HG02763 (cell line): ENCODE measurements around the gene VSIG8.

Source experiments
- ATAC-seq: cut with Tn5 transposase; IDR thresholded peaks from one replicate; pipeline ENCODE4 v1.9.1; 2021; ENCODE audit warnings: mild to moderate bottlenecking, moderate library complexity; ENCODE audit not compliant: unreplicated experiment

VSIG8 gene

DNA sequence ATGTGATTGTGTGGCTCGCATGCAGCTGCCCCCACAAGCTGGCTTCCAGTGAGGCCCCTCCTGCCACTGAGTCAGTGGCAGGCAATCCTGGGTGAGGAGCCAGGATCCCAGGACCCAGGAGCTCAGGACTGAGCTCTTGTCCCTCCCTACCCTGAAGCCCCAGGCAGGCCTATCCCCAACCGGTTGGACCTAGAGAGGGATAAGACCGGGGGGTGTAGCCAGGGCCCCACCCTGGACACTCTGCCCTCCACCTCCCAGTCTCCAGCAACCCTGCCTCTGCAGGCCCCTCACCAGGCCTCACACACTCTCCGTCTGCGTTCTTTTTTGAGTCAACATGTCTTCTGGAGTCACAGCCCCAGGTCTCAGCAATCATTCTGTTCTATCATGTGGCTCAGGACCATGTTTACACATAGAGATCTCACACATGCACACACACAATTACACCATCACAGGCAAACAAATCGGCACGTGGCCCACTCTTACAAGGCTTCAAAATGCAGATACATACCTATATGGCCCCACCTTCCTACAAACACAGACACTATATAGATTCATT is 2.6 kb downstream of the VSIG8 start:
- ATAC-seq = no peak

DNA sequence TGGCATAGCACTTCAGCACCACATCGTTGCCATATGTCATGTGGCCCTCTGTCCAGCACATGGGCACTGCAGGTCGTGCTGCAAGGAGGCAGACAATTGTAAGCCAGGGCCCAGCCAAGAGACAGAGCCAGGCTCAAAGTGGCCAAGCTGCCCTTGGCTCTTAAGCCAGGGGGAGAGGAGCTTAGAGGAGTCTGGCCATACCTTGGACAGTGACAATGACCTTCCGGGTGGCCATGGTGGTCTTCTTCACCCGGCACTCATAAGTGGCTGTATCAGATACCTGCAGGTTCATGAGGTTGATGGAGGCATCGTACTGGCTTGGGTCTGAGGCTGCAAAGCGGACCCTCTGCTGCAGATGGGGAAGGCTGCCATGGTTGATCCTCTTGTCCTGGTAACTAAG is 4.6 kb downstream of the VSIG8 start:
- ATAC-seq = no peak

DNA sequence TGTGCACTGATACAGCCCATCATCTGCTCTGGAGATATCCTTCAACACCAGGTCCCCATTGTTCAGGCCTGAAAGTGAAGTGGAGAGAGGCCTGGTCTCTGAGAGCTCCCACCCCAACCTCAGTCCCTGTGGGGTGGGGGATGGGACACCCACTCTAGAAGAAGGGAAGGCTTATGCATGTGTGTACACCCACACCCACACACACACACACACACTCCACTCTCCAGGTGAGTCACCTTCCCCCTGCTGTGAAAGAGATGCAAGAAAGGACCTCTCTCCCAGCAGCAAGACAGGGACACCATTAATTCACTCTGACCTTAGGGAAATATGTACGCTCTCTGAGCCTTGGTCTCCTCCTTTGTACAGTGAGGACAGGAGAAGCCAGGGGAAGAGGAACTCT is 5.9 kb downstream of the VSIG8 start:
- no peak for ATAC-seq

DNA sequence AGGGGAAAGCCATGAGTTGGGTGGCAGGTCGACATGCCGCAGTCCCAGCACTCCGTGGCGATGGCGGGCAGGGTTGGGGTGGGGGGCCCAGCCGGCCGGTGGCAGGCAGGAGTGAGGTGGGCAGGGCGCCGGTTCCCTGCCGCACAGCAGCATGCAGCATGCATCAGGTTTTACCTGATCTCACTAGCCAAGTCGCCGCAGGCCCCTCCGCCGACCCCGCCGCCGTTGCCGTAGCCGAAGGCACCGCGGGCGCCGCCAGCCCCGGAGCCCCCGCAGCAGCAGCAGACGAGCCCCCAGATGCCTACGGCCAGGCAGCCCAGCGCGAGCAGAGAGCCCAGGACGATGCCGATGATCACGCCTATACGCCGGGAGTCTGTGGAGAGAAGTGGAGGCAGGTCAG is 6.7 kb downstream of the VSIG8 start:
- ATAC-seq = no peak

DNA sequence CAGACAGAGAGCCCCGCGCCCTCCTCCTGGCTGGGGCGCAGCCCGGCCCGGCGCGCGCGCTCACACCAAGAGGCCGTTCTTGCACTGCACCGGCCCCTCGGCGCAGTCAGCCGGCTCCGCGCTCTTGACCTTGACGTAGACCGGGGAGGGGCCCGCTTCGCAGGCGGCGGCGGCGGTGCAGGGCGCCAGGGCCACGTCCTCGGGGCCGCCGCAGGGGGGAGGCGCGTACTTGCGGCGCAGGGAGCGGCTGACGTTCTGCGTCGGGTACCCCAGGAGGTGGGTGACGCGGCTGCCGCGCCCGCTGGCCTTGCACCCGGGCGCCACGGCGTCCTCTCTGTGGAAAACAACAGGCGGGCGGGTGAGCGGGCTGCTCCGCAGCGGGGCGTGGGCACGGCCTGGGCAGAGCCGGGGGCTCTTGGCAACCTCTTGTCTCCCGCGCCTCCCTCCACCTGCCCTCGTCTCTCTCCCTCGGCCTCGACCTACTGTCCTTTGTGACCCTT is 7.7 kb downstream of the VSIG8 start:
- ATAC-seq = no peak

DNA sequence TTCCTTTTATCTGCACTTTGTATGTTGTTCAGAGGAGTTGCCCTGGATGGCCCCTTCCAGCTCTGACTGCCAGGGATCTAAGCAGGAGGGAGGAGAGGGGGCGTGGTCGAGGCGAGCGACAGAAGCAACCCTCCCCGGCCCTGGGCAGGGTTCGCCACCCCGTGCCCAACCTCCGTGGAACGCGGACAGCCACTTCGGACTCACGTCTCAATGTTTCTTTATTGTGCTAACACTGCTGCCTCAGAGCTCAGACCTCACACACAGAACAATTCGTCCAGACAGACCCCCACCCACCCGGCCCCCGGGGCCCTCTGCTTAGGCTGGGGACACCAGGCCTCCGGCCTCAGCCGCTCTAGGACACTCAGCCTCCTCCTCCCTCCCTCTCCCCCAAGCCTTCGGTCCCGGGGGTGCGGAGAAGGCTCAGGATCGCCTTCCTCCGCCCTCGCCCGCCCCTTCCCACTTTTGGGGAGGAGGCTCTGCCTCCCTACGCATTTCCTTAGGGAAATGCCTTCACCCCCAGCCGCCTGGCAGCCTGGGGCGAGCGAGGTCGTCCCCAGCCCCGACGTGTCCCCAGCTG is 8.3 kb downstream of the VSIG8 start:
- ATAC-seq = no peak

DNA sequence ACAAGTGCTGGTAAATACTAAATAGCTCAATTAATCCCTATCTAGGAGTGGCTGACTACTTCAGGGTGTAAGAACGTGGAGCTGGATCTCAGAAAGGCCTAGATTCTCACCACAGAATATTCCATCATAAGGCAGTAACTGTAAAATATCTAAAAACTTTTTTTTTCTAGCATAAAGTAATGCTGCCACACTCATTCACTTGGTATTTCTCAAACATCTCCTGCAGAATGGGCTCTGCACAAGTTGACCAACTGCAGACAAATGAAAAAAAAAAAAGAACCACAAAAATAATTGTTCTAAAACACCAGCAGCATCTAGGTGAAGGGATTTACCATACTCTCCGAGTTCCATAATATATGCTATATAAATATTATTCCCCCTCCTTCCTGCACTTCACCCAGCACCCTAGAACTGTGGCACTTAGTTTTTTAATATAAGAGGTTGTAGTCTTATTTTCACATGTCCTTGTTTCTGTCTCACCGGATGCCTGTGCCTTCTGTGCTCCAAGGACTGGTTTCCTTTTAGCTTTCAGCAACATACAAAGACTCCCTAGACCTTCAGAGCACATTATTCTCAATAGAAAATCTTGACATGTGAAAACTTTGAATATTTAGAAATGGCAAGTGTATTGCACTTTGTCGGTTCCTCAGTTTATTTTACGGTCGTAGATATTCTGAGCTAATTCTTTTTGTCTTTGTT is 8.9 kb downstream of the VSIG8 start:
- ATAC-seq = no peak

DNA sequence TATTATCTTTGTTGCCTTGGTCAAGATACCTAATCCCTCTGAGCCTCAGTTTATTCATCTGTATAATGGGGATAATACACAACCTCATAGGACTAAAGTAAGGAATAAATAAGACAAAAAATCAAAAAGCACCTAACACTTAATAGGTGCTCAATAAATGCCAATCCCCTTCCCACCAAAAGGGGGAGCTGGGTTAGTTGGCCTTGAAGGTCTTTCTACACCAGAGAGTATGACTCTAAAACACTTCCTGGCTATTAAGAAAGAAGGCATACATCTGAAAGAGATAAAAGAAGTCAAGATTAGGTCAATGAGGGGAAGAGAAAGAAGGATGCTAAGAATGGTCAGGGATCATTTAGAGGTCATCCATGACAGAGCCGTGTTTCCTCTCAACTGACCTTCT is 11.1 kb downstream of the VSIG8 start:
- ATAC-seq = no peak

DNA sequence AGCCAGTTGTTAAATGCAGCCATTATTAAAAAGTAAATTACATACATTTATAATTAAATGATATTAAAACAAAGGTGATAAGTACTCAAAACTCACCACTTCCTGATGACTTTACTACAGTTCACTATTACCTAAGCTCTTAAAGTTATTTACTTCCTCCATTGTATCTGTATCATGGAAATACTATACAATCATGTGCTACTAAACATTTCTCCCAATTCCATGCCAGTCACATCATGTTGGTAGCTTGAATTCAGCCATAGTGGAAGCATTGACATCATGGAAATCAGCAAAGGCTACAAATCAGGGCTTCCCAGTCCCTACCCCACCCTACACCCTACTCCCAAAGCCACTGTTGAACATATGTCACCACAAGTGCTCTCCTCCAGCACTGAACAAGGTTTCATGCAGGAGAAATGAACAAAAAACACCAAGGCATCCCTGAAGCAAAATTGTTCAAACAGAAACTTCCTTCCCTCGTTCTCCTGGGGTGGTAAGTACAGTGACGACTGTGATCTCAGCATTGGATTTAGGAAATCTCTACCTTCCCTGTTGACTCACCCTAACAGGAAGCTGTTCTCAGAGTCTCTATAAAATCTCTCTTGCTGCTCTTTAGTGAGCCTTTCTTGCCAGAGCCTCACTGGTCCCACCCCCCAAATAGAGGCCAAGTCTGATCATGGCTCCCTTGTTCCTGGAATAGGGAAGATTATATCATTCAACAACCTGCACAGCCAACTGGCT is 12.7 kb downstream of the VSIG8 start:
- no peak for ATAC-seq

DNA sequence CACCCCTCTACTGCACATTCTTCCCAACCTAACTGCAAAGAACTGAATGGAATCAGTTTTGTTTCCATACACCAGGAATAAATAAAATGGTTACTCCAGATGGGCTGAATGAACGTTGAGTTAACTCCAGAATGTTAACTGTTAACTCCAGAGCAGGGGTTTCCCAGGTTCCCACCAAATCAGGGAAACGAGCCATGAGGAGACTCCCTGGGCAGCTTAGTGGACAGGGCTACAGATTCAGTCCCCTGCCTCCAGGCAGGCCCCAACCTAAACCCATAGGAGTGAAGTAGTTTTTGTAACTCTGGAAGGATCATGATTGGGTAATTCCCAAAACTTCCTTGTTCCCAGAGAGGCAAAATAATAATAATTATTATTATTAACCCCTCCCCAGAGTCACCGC is 14.1 kb downstream of the VSIG8 start:
- no peak for ATAC-seq

DNA sequence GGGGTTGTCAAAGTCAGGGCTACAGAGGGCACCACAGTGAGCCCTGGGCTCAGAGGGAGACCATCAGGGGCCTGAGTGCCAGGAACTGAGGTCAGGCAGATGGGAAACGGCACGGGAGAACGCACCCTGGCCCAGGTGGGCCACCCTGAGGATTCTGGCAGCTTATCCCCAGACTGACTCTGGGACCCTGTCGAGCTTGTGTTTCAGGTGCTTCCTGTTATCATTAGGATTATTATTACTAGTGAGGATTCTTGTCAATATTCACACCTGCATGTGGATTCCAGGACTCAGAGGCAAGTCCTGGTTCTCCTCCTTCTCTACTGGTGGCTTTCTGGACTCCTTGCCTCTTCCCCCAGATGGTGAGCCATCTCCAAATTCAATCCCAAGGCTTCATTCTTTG is 15.2 kb downstream of the VSIG8 start:
- no peak for ATAC-seq

DNA sequence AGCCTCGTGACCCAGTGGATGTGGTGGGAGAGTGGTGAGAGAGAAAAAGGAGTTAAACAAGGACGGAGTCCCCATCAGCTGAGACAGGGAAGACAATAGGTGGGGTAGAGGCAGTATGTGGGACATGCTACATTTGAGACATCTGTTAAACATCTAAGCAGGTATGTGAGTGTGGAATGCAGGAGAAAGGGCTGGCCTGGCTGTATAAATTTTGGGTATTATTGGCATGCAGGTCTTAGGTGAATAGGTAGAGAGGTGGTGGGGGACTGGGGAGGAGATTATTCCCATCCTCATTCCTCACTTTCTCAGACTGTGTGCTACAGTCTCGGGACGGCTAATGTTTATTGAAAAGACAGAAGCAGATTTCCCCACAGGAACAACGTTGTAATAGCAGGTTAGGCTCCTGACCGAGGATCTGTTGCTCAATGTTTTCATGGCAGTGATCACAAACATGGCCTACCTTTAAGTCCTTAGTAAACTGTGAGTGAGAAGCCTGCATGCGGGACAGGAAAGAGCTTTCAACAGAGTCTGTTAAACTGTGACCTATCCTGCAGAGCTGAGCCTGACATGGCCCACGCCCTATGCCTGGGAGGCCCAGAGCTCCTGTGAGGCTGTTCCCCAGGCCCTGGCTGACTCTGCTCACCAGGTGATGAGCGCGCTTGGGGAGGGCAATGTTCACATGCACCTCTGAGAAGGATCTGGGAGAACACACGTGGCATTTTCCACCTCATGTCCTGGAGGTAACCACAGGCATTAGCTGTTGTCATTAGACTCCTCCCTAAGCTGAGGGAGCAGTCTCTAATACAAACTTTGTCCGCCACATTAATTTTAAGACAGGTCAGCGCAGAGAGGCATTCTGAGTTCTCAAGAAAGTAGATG is 16.5 kb downstream of the VSIG8 start:
- ATAC-seq = no peak

DNA sequence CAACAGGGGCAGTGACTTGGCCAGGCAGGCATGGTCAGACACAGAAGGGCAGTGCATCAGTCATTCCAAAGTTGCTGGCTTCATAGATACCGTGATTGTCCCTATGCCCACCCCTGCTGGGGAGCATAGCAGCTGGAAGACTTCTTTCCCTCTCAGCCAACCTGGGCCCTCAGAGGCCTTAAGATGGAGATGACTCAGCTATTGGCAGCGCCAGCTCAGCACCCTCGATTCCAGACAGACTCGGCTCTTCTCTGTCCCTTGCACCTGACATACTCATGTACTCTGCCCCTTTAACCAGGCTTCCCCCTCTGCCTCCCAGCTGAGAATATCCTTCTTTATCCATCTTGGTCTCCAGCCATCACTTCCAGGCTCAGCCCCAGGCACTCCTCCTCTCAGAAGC is 19.0 kb downstream of the VSIG8 start:
- no peak for ATAC-seq

DNA sequence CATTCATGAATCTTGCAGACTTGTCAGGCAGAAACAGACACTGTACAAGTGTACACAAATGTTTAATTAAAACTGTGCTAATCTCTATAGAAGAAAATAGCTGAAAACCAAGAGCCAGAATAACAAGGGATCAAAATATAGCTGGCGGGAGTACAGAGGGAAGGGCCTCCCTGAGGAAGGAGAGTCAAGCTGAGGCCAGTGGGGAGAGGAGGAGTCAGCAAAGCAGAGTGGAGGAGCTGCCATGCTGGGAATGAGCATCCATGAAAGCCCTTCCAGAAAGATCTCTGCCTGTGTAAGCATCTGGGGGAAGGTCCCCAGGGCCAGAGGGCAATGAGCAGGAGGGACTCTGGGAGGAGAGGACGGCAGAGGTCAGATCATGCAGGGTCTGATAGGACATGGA is 20.7 kb downstream of the VSIG8 start:
- no peak for ATAC-seq

DNA sequence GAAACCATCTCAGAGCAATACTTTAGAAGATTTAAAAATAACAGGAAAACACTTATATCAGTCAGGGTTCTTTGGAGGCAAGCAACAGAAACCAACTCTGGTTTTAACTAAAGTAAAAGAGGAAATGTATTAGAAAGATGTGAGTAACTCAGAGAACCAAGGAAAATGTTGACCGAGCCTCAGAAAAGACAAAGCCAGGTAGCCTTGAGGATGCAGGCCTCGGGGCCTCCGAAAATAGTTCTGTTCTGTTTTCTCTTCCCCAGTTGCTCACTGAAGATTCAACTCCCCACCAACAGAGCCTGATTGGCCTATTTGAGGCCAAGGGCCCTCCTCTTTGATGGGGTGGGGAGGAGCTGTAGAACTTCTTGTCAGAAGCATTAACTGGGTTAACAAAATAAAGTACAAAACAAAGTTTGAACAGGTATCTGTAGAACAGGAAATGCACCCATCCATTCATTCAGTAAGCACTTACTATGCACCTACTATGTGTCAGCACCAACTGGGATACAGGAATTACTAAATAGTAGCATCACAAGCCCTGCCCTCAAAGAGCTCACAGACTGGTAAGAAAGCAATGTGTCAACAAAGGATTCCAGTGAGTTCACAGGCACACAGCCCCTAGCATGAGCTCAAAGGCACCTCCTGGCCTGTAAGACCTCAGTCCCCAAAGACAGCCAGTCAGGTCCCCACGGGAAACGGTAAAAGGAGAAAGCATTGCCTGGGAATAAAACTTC is 23.2 kb downstream of the VSIG8 start:
- peak; percentile 47 for ATAC-seq

DNA sequence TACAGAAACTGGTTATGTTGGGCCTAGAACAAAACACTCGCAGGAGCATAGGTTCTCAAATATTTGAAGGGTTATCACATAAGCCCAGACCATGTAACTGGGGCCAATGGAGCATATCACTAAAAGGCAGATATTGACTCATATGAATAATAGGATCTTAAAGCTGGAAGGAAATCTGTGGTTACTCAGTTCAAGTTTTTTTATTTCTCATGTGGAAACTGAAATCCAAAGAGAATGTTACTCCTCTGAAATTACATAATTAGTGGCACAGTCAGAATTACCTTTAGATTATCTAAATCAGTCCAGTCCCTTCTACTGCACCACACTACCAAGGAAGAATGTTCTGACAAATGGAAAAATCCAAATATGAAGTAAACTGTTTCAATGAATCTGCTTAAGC is 23.7 kb downstream of the VSIG8 start:
- no peak for ATAC-seq

DNA sequence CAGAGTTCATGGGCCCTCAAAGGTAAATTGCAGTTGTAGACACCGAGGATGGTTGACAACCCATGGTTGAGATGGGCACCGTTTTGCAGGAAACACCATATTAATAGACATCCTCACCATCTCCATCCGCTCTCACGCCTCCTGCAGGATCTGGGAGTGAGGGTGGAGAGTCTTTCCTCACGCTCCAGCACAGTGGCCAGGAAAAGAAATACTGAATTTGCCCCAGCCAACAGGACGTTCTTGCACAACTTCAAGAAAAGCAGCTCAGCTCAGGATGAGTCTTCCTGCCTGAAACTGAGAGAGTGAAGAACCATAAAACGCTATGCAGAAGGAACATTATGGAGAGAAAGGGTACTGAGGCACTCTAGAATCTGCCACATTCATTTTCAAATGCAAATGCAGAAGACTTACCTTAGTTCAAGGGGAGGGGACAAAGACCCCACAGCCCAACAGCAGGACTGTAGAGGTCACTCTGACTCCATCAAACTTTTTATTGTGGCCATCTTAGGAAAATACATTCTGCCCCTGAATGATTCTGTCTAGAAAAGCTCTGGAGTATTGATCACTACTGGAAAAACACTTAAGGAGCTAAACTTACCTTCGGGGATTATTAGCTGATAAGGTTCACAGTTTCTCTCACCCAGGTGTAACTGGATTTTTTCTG is 26.5 kb downstream of the VSIG8 start:
- ATAC-seq = no peak

DNA sequence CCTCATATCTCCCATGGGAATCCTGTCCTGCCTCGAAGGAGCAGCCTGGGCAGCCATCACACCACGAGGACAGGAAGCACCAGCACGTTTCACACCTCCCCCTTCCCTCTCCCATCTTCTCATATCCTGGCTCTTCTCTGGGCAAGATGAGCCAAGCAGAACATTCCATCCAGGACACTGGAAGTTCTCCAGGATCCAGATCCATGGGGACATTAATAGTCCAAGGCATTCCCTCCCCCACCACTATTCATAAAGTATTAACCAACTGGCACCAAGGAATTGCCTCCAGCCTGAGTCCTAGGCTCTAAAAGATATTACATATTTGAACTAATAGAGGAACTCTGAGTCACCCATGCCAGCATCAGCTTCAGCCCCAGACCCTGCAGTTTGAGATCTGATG is 27.1 kb downstream of the VSIG8 start:
- no peak for ATAC-seq

DNA sequence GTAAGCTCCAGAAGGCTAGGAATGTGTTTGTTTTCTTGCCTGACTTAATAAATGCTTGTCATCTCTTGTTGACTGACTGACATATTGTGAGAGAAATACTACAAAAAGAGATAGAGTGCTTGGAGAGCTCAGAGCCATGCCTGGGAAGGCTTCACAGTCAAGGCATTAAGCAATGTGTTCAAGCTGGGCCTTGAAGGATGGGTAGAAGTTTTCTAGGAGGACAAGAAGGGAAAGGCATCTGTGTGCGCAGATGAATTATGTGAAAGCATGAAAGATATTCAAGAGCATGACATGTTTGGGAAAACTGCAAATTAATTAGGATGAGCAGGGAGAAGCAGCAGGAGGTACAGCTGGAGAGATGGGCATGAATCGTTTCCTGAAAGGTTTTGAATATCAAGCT is 30.1 kb downstream of the VSIG8 start:
- no peak for ATAC-seq
